Activated B cell treated with CpG ODN at 0.5 μM for 24 hours (primary cell): ENCODE results near the gene B4GALNT3. TPM values are rescaled to one million over a fixed set of nuclear protein-coding genes. Genes with fewer than 3 reads are reported as not detected.

ENCODE experiments used
- ATAC-seq: fragments of 200-7000 bp; cut with Tn5 transposase; one replicate; pipeline ENCODE4 v1.10.0; 2021; ENCODE audit warnings: low read depth, mild to moderate bottlenecking, moderate library complexity
- CTCF ChIA-PET: fragments of 350-600 bp; sonication (Branson Sonifier 250); formaldehyde crosslinking; loops from one replicate; lab custom pipeline; 2021; ENCODE audit warnings: antibody characterized with exemption; lab: Charles Lee
- POLR2A ChIA-PET: fragments of 350-600 bp; sonication (Branson Sonifier 250); formaldehyde crosslinking; loops from one replicate; lab custom pipeline; 2021; ENCODE audit warnings: antibody characterized with exemption; lab: Charles Lee
- DNase-seq: peaks from one replicate; pipeline ENCODE4 v3.0.0; 2022
- H3K27ac Mint-ChIP-seq: one replicate; pipeline ENCODE4 v1.8.0; 2020; ENCODE audit warnings: mixed read lengths
- H3K27me3 Mint-ChIP-seq: one replicate; pipeline ENCODE4 v1.8.0; 2021; ENCODE audit warnings: mixed read lengths
- H3K36me3 Mint-ChIP-seq: one replicate; pipeline ENCODE4 v1.8.0; 2021; ENCODE audit warnings: low read depth, mixed read lengths
- H3K4me1 Mint-ChIP-seq: one replicate; pipeline ENCODE4 v1.8.0; 2021; ENCODE audit warnings: mixed read lengths
- H3K4me3 Mint-ChIP-seq: one replicate; pipeline ENCODE4 v1.8.0; 2020; ENCODE audit warnings: mild to moderate bottlenecking, mixed read lengths
- H3K9me3 Mint-ChIP-seq: one replicate; pipeline ENCODE4 v1.8.0; 2020; ENCODE audit warnings: mixed read lengths
- intact Hi-C: fragments of 100-400 bp; cut with micrococcal nuclease; formaldehyde crosslinking; loops from one replicate; pipeline ENCODE4 v1.15.1; 2024
- total RNA-seq: library from RNA; stranded (reverse); gene quantifications from 2 replicates; pipeline ENCODE4 v1.2.3, GENCODE V29; 2022
- TF ChIP-seq, protein P1 (sequence below): fragments of 200-600 bp; IDR thresholded peaks from one replicate; pipeline ENCODE4 v1.8.0; 2022; ENCODE audit warnings: antibody characterized with exemption, mild to moderate bottlenecking

B4GALNT3 gene
- total RNA-seq, 1 donor from 2014 or later: not detected

DNA sequence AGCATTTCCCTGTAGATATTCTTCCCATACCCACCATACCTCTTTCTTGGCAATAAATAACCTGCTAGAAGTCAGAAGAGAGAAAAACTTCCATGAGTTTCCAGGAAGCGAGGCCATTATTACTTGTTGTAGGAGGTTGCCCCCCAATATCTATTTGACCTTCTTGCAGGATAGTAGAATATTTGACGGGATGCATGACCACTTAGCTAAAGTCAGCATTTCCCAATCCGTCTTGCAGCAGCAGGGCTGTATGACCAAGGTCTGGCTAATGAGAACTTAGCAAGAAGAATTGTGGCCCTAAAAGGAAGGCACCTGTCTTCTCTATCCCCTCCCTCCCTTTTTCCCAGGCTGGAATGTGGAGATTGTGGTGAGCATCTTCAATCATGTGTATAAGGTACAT is 152.0 kb downstream of the B4GALNT3 start:
- Mint-ChIP-seq H3K27ac (no peak overlapping the region), H3K4me1 (peaks cover 25% of the 10 kb centered on the region), H3K36me3 (no peaks in the 10 kb centered on the region), H3K4me3 (no peak overlapping the region), H3K9me3 (no peaks in the 10 kb centered on the region), H3K27me3 (no peaks in the 10 kb centered on the region)
- DNase-seq: no peak
- CTCF ChIA-PET: interaction anchor here (1.4 to 1.7 kb wide), 2 partner anchors 139 to 203 kb away, joined by 5 to 8 read pairs; no protein-coding TSS in a partner anchor
- intact Hi-C loops: no loop called here
- POLR2A ChIA-PET: no interaction called here
- no peak for ATAC-seq
- TF ChIP-seq, protein P1, sequence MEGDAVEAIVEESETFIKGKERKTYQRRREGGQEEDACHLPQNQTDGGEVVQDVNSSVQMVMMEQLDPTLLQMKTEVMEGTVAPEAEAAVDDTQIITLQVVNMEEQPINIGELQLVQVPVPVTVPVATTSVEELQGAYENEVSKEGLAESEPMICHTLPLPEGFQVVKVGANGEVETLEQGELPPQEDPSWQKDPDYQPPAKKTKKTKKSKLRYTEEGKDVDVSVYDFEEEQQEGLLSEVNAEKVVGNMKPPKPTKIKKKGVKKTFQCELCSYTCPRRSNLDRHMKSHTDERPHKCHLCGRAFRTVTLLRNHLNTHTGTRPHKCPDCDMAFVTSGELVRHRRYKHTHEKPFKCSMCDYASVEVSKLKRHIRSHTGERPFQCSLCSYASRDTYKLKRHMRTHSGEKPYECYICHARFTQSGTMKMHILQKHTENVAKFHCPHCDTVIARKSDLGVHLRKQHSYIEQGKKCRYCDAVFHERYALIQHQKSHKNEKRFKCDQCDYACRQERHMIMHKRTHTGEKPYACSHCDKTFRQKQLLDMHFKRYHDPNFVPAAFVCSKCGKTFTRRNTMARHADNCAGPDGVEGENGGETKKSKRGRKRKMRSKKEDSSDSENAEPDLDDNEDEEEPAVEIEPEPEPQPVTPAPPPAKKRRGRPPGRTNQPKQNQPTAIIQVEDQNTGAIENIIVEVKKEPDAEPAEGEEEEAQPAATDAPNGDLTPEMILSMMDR: no peak

DNA sequence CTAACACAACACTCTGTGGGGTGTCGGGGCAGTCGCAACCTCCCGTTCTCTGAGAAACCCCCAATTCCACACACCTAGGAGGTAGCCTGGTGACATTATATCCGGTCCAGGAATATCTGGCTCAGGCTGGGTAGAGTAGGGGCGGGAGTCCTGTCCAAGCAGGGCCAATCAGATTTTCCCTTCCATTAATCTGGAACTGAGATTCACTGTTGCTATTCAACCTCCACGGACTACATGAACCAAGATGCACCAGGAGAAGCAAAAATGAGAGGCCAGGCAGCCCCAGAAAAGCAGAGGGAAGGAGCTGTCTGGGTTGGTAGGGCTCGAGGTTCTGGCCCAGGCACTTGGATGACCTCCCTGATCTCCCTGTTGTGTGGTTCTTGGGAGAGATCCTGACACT is 152.6 kb downstream of the B4GALNT3 start:
- DNase-seq: no peak
- no peak overlapping the region for H3K4me3 Mint-ChIP-seq
- peaks cover 25% of the 10 kb centered on the region for H3K4me1 Mint-ChIP-seq
- H3K27me3 Mint-ChIP-seq: no peaks in the 10 kb centered on the region
- no peaks in the 10 kb centered on the region for H3K36me3 Mint-ChIP-seq
- ChIA-PET POLR2A (no interaction called here), CTCF (interaction anchor here (1.4 to 1.7 kb wide), 2 partner anchors 139 to 203 kb away, joined by 5 to 8 read pairs; no protein-coding TSS in a partner anchor)
- intact Hi-C loops: no loop called here
- ATAC-seq: no peak
- no peak overlapping the region for H3K27ac Mint-ChIP-seq
- TF ChIP-seq, protein P1: no peak
- no peaks in the 10 kb centered on the region for H3K9me3 Mint-ChIP-seq

DNA sequence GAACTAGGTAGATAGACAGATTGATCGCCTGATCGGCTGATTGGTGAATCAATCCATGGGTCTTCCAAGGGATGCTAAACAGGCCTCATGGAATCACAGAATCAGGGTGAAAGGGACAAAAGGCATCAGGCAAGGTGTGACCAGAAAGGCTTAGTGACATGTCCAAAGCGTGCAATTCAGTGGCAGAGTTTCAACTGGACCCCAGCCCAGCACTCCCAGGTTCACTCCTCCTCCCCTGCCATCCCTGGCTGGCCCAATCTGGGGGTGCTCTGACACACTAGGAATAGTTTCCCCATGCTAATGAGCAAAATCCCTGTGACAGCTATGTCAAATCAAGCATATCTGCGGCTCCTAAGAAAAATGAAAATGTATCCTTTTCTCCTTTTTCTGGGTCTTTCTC is 153.1 kb downstream of the B4GALNT3 start:
- ATAC-seq: no peak
- no peaks in the 10 kb centered on the region for H3K36me3 Mint-ChIP-seq
- H3K4me1 Mint-ChIP-seq: peaks cover 25% of the 10 kb centered on the region
- DNase-seq: no peak
- TF ChIP-seq, protein P1: no peak
- intact Hi-C loops: no loop called here
- ChIA-PET CTCF (no interaction called here), POLR2A (no interaction called here)
- H3K27ac Mint-ChIP-seq: no peak overlapping the region
- no peak overlapping the region for H3K4me3 Mint-ChIP-seq
- no peaks in the 10 kb centered on the region for H3K27me3 Mint-ChIP-seq
- no peaks in the 10 kb centered on the region for H3K9me3 Mint-ChIP-seq

Other genes with a start within 250 kb of the B4GALNT3 start
- not detected in 2 replicates for gene SLC6A12, start 245.8 kb upstream of the B4GALNT3 start, total RNA-seq
- gene SLC6A13, start 197.1 kb upstream of the B4GALNT3 start, total RNA-seq: 0.38 TPM in 1 of 2 replicates, not detected in the other
- gene KDM5A, start 70.6 kb upstream of the B4GALNT3 start, total RNA-seq: 113 and 135 TPM in 2 replicates
- 11.0 and 11.2 TPM in 2 replicates for gene CCDC77, start 58.3 kb upstream of the B4GALNT3 start, total RNA-seq
- gene NINJ2, start 203.5 kb downstream of the B4GALNT3 start, total RNA-seq: 3.0 and 3.6 TPM in 2 replicates